Liver (tissue), 9 donors: ENCODE measurements around the gene FAM120B. TPM values are rescaled to one million over a fixed set of nuclear protein-coding genes. Genes with fewer than 3 reads are reported as not detected.

Experiments
- DNase-seq: peaks from one replicate; pipeline ENCODE4 v3.0.0-alpha.2; 2017; ENCODE audit warnings: low spot score
- H3K27ac ChIP-seq, 2 donors: one replicate each; pipeline ENCODE4 v1.7.0; 2013; ENCODE audit warnings: inconsistent platforms in 2 of 2, low read length in 2 of 2, control low read depth in 1 of 2, low read depth in 1 of 2, mild to moderate bottlenecking in 1 of 2
- H3K27me3 ChIP-seq, 4 donors: one replicate each; pipeline versions ENCODE4 v1.6.1 to v1.7.0; 2013; ENCODE audit warnings: low read length in 3 of 4, inconsistent platforms in 1 of 4, mild to moderate bottlenecking in 1 of 4, moderate library complexity in 1 of 4; ENCODE audit not compliant: control insufficient read depth in 4 of 4, insufficient read depth in 4 of 4
- H3K36me3 ChIP-seq, 4 donors: one replicate each; pipeline versions ENCODE4 v1.6.1 to v1.7.0; 2013; ENCODE audit warnings: low read length in 3 of 4, mild to moderate bottlenecking in 3 of 4, low read depth in 1 of 4, moderate library complexity in 1 of 4; ENCODE audit not compliant: control insufficient read depth in 4 of 4, insufficient read depth in 3 of 4
- H3K4me1 ChIP-seq, 4 donors: one replicate each; pipeline versions ENCODE4 v1.6.1 to v1.7.0; 2013; ENCODE audit warnings: low read length in 3 of 4, mild to moderate bottlenecking in 3 of 4, moderate library complexity in 1 of 4; ENCODE audit not compliant: control insufficient read depth in 4 of 4, insufficient read depth in 4 of 4
- H3K4me3 ChIP-seq, 3 donors: one replicate each; pipeline versions ENCODE4 v1.6.1 to v1.7.0; 2013; ENCODE audit warnings: low read length in 3 of 3, control low read depth in 1 of 3, low read depth in 1 of 3, mild to moderate bottlenecking in 1 of 3
- H3K9ac ChIP-seq, 2 donors: one replicate each; pipeline ENCODE4 v1.7.0; 2013; ENCODE audit warnings: low read length in 2 of 2, mild to moderate bottlenecking in 2 of 2, moderate library complexity in 2 of 2, control low read depth in 1 of 2, low read depth in 1 of 2
- H3K9me3 ChIP-seq, 4 donors: one replicate each; pipeline versions ENCODE4 v1.6.1 to v1.7.0; 2013; ENCODE audit warnings: low read length in 3 of 4; ENCODE audit not compliant: control insufficient read depth in 4 of 4
- ATF3 ChIP-seq: IDR thresholded peaks from 2 replicates; pipeline ENCODE4 v1.6.1; 2016; ENCODE audit warnings: antibody characterized with exemption
- CTCF ChIP-seq: fragments of 150-350 bp; IDR thresholded peaks from 2 replicates; pipeline ENCODE4 v1.5.1; 2017; ENCODE audit warnings: improper control_type of control experiment, low read depth, low read length; ENCODE audit not compliant: missing input control
- EGR1 ChIP-seq, 2 donors: IDR thresholded peaks; 2 replicates each; pipeline ENCODE4 v1.6.1; 2016 to 2018; ENCODE audit warnings: antibody characterized with exemption in 2 of 2, low read depth in 2 of 2
- FOXA1 ChIP-seq: IDR thresholded peaks from 2 replicates; pipeline ENCODE4 v1.6.1; 2016; ENCODE audit warnings: antibody characterized with exemption
- FOXA2 ChIP-seq: IDR thresholded peaks from 2 replicates; pipeline ENCODE4 v1.6.1; 2016; ENCODE audit warnings: antibody characterized with exemption
- GABPA ChIP-seq, 2 donors: IDR thresholded peaks in 1 of 2; conservative IDR thresholded peaks in 1 of 2; 2 replicates each; pipeline ENCODE4 v1.6.1; 2016; ENCODE audit warnings: antibody characterized with exemption in 2 of 2, mild to moderate bottlenecking in 1 of 2, moderate library complexity in 1 of 2
- HNF4A ChIP-seq, 2 donors: conservative IDR thresholded peaks; 2 replicates each; pipeline ENCODE4 v1.6.1; 2016; ENCODE audit warnings: antibody characterized with exemption in 2 of 2, mild to moderate bottlenecking in 2 of 2
- HNF4G ChIP-seq: IDR thresholded peaks from 2 replicates; pipeline ENCODE4 v1.6.1; 2016; ENCODE audit warnings: antibody characterized with exemption
- JUND ChIP-seq, 2 donors: IDR thresholded peaks; 2 replicates each; pipeline ENCODE4 v1.6.1; 2016; ENCODE audit warnings: antibody characterized with exemption in 2 of 2
- MAX ChIP-seq: IDR thresholded peaks from 2 replicates; pipeline ENCODE4 v1.6.1; 2016; ENCODE audit warnings: antibody characterized with exemption
- NR2F2 ChIP-seq: IDR thresholded peaks from 2 replicates; pipeline ENCODE4 v1.6.1; 2016; ENCODE audit warnings: antibody characterized with exemption
- RAD21 ChIP-seq, 2 donors: IDR thresholded peaks; 2 replicates each; pipeline ENCODE4 v1.6.1; 2016; ENCODE audit warnings: antibody characterized with exemption in 2 of 2, mild to moderate bottlenecking in 2 of 2
- REST ChIP-seq: IDR thresholded peaks from 2 replicates; pipeline ENCODE4 v1.6.1; 2016; ENCODE audit warnings: antibody characterized with exemption, mild to moderate bottlenecking
- SP1 ChIP-seq: IDR thresholded peaks from 2 replicates; pipeline ENCODE4 v1.6.1; 2018; ENCODE audit warnings: antibody characterized with exemption, mild to moderate bottlenecking
- TAF1 ChIP-seq: conservative IDR thresholded peaks from 2 replicates; pipeline ENCODE4 v1.6.1; 2016; ENCODE audit warnings: antibody characterized with exemption, mild to moderate bottlenecking
- YY1 ChIP-seq: IDR thresholded peaks from 2 replicates; pipeline ENCODE4 v1.6.1; 2016; ENCODE audit warnings: antibody characterized with exemption, mild to moderate bottlenecking
- ZBTB33 ChIP-seq: IDR thresholded peaks from 2 replicates; pipeline ENCODE4 v1.6.1; 2016; ENCODE audit warnings: antibody characterized with exemption
- WGBS: extraction: QIAGEN DNeasy Blood & Tissue Kit; methylation state at CpG from one replicate; pipeline ENCODE4 v1.1.7; 2013; 5-methylcytosine and 5-hydroxymethylcytosine counted together
- polyA plus RNA-seq, 2 donors: library from polyadenylated mRNA; stranded (reverse) in 1 of 2; unstranded in 1 of 2; fragments of 200-250 nt in 1 of 2; fragments of >200 nt in 1 of 2; fragmentation: Nextera tagmentation in 1 of 2; extraction: Ambion mirVana in 1 of 2; gene quantifications; one replicate each; pipeline versions ENCODE4 v1.2.1 to v1.2.3, GENCODE V29; 2013 to 2015
- total RNA-seq, 2 donors: library from RNA; depleted of rRNA; stranded (reverse); fragments of >200 nt; gene quantifications; one replicate each; pipeline ENCODE4 v1.2.3, GENCODE V29; 2014
- donor health status: healthy.
- donor health status: healthy.
- donor health status: healthy.
- donor health status: healthy.
- donor health status: healthy.

FAM120B gene
- total and polyA plus RNA-seq, 4 donors = 6.0 to 11.1 (median 9.1) TPM

- DNase-seq = no peak
- H3K9me3 ChIP-seq = no peaks in the 10 kb centered on the region
- H3K4me1 ChIP-seq = no peaks in the 10 kb centered on the region
- H3K9ac ChIP-seq = no peak overlapping the region
- peaks cover 0 to 15% (median 4%) of the 10 kb centered on the region in 4 donors for H3K36me3 ChIP-seq
- H3K27me3 ChIP-seq = no peaks in the 10 kb centered on the region
- TF ChIP-seq ZBTB33 = no peak
- TF ChIP-seq ATF3 = no peak
- TF ChIP-seq REST = no peak
- TF ChIP-seq FOXA1 = no peak
- TF ChIP-seq GABPA (IDR thresholded peaks at IDR 0.05 in 1 of 2, conservative IDR thresholded peaks at IDR 0.05 in 1 of 2) = no peak
- TF ChIP-seq SP1 = no peak
- no peak overlapping the region for H3K27ac ChIP-seq
- H3K4me3 ChIP-seq = no peak overlapping the region
- 88% methylated on average over 10 of the region's 10 CpGs for WGBS
Measured at GRCh38 chr6:170375661-170376060, 69.1 kb downstream of the FAM120B start.

GRCh38 chr6:170376386-170377043 lies 70.0 kb downstream of the FAM120B start:
- H3K4me1 ChIP-seq = no peaks in the 10 kb centered on the region
- 95% methylated on average over 29 of the region's 29 CpGs for WGBS
- no peak overlapping the region for H3K9ac ChIP-seq
- no peaks in the 10 kb centered on the region for H3K9me3 ChIP-seq
- peaks cover 0 to 14% (median 2%) of the 10 kb centered on the region in 4 donors for H3K36me3 ChIP-seq
- no peaks in the 10 kb centered on the region for H3K27me3 ChIP-seq
- H3K4me3 ChIP-seq = no peak overlapping the region
- no peak overlapping the region for H3K27ac ChIP-seq
- no peak for DNase-seq
- no peak for TF ChIP-seq MAX
- no peak for TF ChIP-seq REST
- no peak for TF ChIP-seq HNF4A (conservative IDR thresholded peaks at IDR 0.05)
- no peak for TF ChIP-seq EGR1 (IDR thresholded peaks at IDR 0.05; ENCODE audit: low read depth in 2 of 2)
- no peak for TF ChIP-seq SP1
- no peak for TF ChIP-seq RAD21 (IDR thresholded peaks at IDR 0.05)
- no peak for TF ChIP-seq ZBTB33
- no peak for TF ChIP-seq NR2F2
- no peak for TF ChIP-seq CTCF
- TF ChIP-seq FOXA1 = no peak
- no peak for TF ChIP-seq JUND (IDR thresholded peaks at IDR 0.05)
- TF ChIP-seq ATF3 = no peak
- no peak for TF ChIP-seq YY1
- TF ChIP-seq TAF1 = no peak
- TF ChIP-seq HNF4G = no peak
- no peak for TF ChIP-seq FOXA2
- no peak for TF ChIP-seq GABPA (IDR thresholded peaks at IDR 0.05 in 1 of 2, conservative IDR thresholded peaks at IDR 0.05 in 1 of 2)
